Fibroblast of skin of abdomen (primary cell): Measurements from ENCODE around the gene PCSK6.
A peak's percentile ranks its signal among the peaks of the same experiment; 100 is the strongest.

Experiments used
- DNase-seq: peaks from one replicate; pipeline ENCODE4 v3.0.0-alpha.2; 2013

The PCSK6 gene

GRCh38 chr15:101266787-101267186 lies 222.7 kb downstream of the PCSK6 start:
- no peak for DNase-seq

DNA sequence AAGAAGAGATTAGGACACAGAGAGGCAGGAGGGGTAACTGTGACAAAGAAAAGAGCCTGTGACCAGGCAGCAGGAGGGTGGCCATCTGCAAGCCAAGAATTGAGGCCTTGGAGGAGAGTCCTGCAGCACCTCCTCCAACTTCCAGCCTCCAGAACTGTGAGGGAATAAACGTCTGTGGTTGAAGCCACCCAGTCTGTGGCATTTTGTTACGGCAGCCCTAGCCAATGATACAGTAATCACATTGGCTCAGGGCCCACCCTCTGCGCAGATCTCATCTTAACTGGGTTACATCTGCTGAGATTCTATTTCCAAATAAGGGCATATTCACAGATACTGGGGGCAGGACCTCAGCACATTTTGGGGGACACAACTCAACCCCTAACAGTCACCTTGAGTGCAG lies 223.5 kb downstream of the PCSK6 start:
- DNase-seq = peak; percentile 85

DNA sequence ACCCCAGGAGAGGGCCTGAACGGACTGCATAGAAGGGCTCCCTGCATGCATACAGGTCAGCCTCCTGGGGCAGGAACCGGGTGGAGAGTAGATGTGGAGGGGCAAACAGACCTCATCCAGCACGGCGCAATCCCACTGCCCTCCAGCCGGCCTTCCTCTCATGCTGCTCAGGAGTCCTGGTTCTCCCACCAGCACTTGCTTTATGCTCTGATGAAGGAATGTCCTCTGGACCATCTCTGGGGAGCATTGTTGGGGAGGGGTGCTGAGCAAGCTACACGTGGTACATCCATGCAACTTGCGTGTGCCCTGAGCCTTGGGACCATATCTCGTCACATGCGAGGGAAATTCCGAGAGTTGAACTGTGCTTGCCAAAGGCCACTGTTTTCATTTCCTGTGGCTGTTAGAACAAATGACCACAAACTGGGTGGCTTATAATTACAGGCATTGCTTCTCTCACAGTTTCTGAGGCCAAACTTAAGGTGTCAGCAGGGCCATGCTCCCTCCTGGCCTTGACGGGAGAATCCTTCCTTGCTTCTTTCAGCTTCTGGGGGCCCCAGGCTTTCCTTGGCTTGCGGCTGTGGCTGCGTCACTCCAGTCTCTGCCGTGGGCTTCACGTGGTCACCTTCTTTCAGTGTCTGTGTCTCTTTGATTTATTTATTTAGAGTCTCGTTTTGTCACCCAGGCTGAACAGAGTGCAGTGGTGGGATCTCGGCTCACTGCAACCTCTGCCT lies 224.4 kb downstream of the PCSK6 start:
- no peak for DNase-seq

DNA sequence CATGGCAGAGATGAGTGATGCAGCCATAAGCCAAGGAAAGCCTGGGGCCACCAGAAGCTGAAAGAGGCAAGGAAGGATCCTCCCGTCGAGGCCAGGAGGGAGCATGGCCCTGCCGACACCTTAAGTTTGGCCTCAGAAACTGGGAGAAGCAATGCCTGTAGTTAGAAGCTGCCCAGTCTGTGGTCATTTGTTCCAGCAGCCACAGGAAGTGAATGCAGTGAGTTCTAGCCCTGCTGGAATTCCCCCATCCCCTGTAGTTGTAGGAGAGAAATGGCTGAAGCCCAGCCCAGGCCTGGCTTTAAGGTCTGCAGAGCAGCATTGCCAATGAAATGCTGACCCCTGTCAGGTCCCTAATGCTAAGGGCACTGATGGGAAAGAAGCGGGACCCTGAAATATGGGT lies 225.5 kb downstream of the PCSK6 start:
- no peak for DNase-seq

DNA sequence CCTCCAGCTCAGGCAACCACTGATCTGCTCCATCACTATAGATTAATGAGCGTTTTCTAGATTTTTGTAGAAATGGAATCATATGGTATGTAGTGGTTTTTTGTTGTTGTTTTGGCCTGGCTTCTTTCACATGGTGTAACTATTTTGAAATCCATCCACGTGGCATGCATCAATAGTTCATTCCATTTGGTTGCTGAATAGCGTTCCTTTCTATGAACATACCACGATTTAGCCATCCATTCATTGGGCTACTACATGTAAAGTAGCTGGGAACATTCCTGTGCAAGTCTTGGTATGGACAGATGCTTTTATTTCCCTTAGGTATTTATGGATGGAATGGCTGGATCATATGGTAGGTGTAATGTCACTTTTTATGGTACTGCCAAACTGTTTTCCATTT lies 227.0 kb downstream of the PCSK6 start:
- DNase-seq = no peak

DNA sequence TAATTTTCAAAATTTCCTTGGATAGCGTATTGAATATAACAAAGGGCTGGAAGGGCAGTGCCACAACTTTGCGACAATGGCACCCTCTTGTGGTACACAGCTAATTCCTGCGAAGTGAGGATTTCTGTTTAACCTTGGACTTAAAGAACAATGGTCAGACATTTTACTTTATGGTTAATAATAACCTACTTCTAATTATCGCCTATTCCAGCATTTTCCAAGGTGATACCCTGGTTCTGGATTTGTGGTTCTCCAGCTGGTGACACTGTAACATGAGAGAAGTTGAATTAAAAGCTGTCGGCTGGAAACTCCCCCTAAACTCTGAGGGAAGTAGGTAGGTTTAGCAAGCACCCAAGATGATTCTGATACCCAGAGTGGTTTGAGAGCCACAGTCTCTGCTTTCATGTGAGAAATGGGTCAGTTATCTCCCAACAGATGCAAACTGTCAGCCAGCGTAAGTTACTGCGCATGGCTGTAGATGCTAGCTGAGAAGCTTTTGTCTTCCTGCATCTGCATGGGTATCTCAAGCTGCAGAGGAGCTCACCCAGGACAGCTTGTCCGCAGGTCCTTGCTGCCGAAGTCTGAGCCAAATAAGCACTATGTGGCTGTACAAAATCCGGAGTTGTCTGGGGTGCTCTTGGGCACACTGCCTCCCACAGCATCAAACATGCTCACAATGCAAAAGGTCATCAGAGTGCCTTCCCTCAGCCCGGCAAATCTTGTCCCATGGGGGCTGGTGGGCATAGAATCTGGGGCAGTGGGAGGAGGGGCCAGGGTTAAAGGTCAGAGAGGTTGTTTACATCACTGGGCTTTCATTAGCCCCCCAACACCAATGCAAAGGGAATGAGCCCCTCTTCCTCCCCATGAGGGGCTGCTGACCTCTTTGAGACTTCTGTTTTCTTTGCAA lies 231.0 kb downstream of the PCSK6 start:
- peak; percentile 68 for DNase-seq

GRCh38 chr15:101256757-101257156 lies 232.8 kb downstream of the PCSK6 start:
- no peak for DNase-seq

DNA sequence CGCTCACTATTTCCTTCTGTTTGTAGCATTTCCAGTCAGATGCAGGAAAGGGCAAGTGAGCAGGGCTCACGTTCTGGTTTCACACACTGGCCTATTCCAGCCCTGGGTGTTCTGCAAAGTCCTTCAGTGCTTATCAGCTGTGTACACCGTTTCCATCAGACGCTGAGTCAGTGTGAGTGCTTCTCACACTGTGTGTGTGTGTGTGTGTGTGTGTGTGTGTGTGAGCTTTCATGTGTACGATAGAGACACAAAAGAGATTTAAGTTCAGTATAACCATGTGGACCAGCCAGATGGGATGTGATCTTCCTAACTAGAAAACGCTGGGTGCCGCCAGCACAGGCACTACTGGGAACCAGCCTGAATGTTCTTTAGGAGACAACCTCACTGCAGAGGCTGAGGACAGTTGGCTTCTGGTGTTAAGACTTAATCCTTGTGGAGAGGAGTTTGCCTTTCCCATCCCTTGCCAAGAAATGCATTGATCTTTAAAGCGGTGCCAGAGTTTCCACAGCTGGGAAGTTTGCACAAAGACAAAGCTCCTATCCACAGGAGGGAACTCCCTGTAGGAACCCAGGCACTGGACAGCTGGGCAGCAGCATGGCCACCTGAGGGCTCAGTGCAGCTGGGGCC lies 233.8 kb downstream of the PCSK6 start:
- DNase-seq = peak; percentile 53

DNA sequence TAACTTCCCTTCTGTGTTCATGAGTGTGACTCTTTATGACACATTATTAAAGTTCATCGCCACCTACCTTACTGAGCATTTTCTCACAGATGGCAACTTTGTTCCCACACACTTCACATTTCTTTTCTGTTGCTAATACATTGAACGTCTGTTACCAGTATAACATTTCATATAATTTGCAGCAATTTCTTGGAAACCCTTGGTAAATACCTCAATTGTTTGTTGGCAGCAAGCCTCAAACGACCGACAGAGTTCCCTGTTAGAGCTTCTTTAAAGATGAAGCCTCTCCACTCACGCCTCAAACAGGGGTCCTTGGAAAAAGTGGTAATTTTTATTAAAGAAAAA lies 234.5 kb downstream of the PCSK6 start:
- DNase-seq = no peak

DNA sequence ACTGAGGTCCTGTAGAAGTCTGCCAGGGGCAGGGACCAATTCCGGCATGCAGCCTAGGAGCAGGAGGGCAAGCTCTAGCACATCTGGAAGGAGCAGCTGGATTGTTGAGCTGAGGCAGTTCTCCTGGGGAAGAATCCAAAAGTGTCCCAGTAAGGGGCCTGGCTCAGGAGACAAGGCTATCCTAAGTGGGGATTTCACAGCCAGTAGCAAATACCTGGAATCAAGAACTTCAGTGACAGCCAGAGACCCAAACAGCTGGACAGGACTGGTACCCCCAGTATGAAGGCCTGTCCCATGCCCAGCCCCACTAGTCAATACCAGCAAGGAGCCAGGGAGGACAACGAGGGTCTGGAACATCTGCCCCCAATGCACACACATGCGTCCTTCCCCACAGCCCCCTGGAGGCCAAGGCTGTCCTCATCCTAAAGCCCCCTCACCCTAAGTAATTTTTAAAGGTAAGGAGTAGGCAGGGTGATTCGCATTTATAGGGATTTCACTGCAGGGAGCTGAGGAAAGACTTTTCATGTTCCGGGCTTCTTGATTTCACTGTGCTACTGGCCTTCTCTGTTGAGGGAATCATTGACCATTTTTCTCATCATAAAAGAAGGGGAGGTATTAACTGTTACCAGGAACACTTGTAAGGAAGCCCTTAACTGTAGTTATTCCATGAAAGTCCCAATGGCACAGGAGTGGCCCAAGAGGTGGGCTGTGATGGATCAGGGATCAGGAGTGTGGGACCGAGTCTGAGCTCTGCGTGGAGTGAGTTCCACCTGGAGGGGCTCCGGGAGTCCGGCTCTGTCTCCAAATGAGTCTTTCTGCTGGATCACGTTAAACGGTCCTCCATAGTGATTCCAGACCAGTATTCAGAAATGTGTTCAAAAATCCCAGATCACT lies 235.1 kb downstream of the PCSK6 start:
- DNase-seq = no peak
